Gastroesophageal sphincter (tissue), 3 donors: ENCODE results near the gene MUC20.

Source experiments
- CTCF ChIP-seq, 4 experiments: fragments of 200-600 bp in 2 of 4; fragments of 450-650 bp in 2 of 4; sonication (generic) in 1 of 4; IDR thresholded peaks; one replicate each; pipeline ENCODE4 v1.5.1; 2017 to 2019; ENCODE audit warnings: antibody characterized with exemption in 4 of 4, mild to moderate bottlenecking in 2 of 4, moderate library complexity in 2 of 4
- POLR2AphosphoS5 ChIP-seq: sonication (generic); formaldehyde crosslinking; IDR thresholded peaks from one replicate; pipeline ENCODE4 v1.6.1; 2017; ENCODE audit warnings: antibody characterized with exemption

GRCh38 chr3:195748661-195749060 is 27.9 kb downstream of the MUC20 start:
- no peak for TF ChIP-seq CTCF (IDR thresholded peaks at IDR 0.05)
- no peak for TF ChIP-seq POLR2AphosphoS5
